GM12873 (cell line): ENCODE measurements around the gene L3MBTL4.

Experiments used
- TF ChIP-seq, protein P1 (sequence below): IDR thresholded peaks from 2 replicates; pipeline ENCODE4 v1.5.1; 2012; ENCODE audit warnings: low read depth, mild to moderate bottlenecking, moderate library complexity, low read length, control low read depth; ENCODE audit not compliant: insufficient read depth; ENCODE audit errors: missing control alignments

Gene L3MBTL4

DNA sequence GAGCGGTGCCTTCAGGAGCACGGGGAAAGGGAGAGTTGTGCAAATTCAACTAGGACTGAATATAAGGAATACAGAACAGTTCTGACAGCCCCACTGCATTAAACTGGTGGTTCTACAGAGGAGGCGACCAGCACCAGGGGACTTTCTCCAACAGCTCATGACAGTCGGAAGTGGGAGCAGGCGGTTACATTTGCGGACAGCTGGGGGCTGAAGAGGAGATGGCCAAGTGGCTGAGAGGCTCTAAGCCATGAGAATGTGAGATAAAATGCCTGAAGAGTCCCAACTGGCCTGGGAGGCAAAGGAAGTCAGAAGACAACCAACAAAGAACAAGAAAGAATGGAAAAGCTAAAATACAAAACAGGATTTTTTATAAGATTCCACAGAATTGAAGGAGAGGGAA is 141.3 kb downstream of the L3MBTL4 start:
- TF ChIP-seq, protein P1, sequence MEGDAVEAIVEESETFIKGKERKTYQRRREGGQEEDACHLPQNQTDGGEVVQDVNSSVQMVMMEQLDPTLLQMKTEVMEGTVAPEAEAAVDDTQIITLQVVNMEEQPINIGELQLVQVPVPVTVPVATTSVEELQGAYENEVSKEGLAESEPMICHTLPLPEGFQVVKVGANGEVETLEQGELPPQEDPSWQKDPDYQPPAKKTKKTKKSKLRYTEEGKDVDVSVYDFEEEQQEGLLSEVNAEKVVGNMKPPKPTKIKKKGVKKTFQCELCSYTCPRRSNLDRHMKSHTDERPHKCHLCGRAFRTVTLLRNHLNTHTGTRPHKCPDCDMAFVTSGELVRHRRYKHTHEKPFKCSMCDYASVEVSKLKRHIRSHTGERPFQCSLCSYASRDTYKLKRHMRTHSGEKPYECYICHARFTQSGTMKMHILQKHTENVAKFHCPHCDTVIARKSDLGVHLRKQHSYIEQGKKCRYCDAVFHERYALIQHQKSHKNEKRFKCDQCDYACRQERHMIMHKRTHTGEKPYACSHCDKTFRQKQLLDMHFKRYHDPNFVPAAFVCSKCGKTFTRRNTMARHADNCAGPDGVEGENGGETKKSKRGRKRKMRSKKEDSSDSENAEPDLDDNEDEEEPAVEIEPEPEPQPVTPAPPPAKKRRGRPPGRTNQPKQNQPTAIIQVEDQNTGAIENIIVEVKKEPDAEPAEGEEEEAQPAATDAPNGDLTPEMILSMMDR, result no peak

DNA sequence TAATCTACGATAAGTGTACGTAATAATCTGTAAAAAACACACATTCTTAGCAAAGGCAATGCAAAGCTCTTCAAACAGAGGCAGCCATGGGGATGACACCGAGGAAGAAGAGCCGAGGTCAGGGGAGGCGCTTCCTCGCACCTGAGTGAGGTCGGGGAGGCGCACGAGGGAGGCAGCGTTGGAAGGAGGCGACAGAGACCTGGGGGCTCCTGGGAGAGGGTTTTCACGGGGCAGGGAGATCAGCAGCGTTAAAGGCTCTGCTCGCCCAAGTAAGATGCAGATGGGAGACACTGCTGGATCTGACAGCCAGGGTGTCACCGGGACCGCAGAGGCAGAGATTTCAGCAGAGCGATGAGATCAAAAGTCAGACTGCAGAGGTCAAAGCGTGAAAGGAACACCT is 143.1 kb downstream of the L3MBTL4 start:
- TF ChIP-seq, protein P1, result no peak

DNA sequence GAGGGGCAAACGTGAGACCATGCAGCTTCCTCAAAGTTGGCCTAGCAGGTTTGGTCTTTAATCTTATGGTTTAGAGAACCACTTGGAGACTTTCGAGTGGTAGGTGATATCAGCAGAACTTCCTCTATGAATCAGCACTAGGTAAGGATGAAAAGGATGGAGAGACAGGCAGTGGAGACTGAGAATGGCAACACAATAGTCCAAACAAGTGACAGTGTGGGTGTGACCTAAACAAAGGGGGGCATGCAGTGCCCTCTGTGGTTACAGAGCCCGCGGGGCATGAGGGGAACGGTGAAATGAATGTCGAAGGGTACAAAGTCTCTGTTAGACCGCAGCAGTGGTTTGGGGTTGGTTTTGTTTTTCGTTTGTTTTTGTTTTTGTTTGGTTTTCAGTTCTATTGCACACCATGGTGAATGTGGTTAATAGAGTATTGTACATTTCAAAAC is 143.9 kb downstream of the L3MBTL4 start:
- TF ChIP-seq, protein P1, result no peak

DNA sequence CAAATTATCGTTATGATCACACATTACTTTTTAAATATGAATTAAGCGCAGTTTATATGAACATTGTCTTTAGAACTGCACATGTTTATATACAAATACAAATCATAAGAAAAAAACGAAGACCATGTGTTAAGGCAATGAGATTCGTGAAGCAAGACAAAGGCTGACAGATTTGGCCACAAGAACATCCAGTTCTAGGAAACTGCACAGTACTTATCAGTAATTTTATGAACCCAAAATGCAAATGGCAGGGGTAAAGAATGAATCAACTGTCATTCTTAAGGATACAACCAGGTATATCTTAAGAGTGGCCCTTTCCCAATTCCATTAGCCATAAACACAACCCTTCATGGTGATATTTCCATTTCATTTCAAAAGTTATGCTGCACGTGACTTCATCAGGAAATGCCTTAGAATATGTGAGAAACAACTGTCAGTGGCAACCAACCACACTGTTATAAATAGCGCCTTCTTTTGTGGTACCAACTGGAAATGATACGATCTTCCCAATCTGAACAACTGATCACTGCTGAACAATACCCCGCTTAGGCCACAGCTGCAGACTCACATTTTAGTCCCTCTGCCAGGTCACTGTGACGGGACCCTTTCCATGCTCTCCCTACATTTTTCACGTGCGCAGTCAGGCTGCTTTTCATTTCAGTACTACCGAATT is 144.9 kb downstream of the L3MBTL4 start:
- TF ChIP-seq, protein P1, result no peak

DNA sequence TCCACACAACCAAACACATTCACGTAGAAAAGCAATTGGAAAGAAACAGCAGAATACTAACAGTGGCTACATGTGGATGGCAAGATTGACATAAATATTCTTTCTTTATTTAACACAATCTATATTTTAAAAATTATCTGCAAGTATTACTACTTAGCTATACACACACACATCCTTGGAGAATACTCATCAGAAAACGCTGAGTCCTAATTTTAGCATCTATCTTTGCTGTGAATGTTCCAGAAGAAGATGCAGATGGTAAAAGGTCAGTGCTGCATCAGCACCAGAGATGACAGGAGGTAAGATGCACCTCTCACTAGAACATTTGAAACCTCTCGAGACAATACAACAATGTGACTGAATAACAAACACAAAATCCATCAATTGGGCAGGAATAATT is 148.5 kb downstream of the L3MBTL4 start:
- TF ChIP-seq, protein P1, result no peak

DNA sequence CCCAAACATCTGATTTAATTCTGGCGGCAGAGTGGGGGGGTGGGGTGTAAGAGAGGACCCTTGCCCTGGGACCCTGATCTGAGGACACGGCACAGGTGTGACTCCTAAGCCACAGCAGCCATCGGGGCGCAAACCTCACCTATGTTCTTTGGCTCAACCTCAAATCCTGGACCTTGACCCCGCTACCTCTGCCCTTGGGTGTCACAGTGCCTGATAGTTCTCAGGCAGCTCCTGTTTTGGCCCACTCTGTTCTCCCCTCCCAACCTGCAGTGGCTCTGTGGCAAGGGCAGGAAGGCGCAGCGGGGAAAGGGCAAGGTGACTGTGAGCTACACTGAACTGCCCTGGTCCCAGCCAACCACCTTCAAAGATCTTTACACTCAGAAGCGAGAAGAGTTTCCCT is 152.8 kb downstream of the L3MBTL4 start:
- TF ChIP-seq, protein P1, result no peak

DNA sequence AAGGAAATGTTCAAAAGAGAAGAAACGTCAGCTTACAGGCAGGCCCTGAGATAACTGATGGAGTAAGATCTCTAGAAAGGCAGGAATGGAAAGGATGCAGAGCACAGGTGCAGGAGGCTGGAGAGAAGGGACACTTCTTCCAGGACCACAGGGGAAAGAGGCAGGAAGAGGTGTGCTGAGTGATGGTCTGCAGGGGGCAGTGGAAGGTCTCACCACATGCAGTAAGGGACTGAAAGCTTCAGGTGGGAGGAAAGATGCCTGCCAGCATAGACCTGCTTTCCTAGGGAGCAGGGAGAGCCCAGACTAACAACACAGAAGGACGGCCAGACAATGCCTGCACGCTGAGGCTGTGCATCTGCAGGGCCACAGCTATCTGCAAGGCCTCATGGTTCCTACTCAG is 156.8 kb downstream of the L3MBTL4 start:
- TF ChIP-seq, protein P1, result no peak

DNA sequence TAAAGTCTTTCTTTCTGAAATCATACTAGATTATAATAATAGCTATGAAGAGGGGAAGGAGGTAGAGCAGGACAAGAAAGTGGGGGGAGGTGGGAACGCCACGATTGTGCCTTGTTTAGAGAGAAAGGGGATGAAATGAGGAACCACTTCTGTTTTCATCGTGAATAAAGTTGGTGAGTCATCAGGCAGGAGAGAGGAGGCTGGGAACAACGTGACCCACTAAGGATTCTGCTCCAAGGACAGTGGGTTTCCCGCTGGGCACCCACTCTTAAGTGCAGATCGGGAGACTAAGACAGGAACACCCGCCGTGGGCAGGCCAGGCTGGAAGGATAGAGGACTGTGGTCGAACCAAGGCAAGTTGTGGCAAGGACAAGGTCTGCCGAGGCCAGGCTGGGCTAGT is 158.2 kb downstream of the L3MBTL4 start:
- TF ChIP-seq, protein P1, result no peak
